Left cardiac atrium (tissue), 4 donors: ENCODE data around the gene GRIN3B. TPM values are rescaled to one million over a fixed set of nuclear protein-coding genes. Genes with fewer than 3 reads are reported as not detected.
"Not testable (repeated sequence)": the region's sequence is repeated elsewhere in the genome, so short reads cannot be mapped to it uniquely, and the experiment has no call there.

Experiments
- ATAC-seq, 2 donors: fragments of 200-7000 bp; cut with Tn5 transposase; one replicate each; pipeline ENCODE4 v1.9.1; 2020; ENCODE audit warnings: mild to moderate bottlenecking in 2 of 2, moderate library complexity in 2 of 2
- DNase-seq: peaks from one replicate; pipeline ENCODE4 v3.0.0-alpha.2; 2020
- intact Hi-C, 2 donors: fragments of 100-400 bp; cut with DNase I; formaldehyde crosslinking; loops; one replicate each; pipeline versions ENCODE4 v1.14.1 to v1.15.1; 2022 to 2023
- total RNA-seq, 2 donors: library from RNA; stranded (reverse); fragmentation: NEBNext Ultra II Directional; extraction: Animal tissue kit (Norgen Biotek cat#: 25700); gene quantifications; one replicate each; pipeline ENCODE4 v1.2.1, GENCODE V29; 2021
- donor health status: DM: no; HTN: yes; CAD: no.
- donor health status: DM: no; HTN: yes; CAD: no; lungs with severe emphysema.
- donor health status: DM: yes; HTN: yes; CAD: no.
- donor health status: Dilated cardiomyopathy.

GRIN3B gene
- total RNA-seq, 2 donors from 2014 or later: 0.06 TPM; not detected in 1

DNA sequence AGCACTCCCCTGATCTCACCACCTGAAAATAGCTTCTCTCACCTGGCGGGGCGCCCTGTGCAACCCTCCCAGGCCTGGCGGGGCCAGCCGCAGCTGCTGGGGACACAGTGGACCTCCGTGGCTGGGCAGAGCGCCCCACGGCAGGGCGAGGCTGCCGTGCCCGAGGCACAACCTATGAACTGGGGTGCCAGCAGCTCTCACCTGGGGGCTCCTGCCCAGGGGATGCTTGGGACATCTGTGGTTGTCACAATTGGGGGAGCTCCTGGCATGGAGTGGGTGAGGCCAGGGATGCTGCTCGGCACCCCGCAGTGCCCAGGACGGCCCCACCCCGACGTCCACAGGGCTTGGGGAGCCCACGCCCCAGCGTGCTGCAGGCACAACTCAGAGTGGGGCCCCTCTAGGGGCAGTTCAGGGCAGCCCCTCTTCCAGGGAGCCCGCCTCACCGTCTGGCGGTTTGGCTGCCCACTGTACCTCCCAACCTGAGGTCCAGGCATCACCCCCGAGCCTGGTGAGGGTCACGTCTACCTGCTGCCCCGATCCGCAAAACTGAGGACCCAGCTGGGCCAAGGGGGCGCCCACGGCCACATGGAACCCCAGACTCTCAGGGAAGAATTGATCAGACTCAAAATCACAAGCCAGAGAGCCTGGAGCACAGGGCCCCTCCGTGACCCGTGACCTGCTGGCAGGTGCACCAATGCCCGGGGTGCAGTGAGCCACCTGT lies 15.0 kb downstream of the GRIN3B start:
- ATAC-seq (no peak), DNase-seq (no peak)
- intact Hi-C loops: no loop called here

- ATAC-seq: no peak
- no peak for DNase-seq
- intact Hi-C loops: no loop called here
Measured at GRCh38 chr19:1015782-1016646, 15.8 kb downstream of the GRIN3B start.

DNA sequence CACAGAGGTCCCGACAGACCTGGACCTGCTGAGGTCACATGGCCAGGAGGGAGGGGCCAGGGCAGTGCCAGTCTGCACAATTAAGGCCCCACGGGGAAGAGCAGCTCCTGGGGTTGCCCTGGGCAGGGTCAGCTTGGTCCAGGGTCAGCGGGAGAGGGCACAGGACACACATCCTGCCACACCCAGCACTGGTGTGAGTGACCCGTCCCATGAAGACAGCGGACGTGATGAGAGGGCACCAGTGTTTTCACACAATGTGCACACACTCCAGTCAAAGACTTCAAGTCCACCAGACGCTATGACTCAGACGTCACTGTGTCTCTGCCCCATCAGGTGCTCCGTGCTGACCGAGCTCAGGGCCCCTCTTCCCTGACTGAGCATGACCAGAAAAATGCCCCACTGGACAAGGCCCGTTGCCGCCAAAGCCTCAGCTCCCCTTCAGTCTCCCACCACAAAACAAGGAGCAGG lies 16.5 kb downstream of the GRIN3B start:
- DNase-seq (no peak), ATAC-seq (no peak)
- intact Hi-C loops: no loop called here

DNA sequence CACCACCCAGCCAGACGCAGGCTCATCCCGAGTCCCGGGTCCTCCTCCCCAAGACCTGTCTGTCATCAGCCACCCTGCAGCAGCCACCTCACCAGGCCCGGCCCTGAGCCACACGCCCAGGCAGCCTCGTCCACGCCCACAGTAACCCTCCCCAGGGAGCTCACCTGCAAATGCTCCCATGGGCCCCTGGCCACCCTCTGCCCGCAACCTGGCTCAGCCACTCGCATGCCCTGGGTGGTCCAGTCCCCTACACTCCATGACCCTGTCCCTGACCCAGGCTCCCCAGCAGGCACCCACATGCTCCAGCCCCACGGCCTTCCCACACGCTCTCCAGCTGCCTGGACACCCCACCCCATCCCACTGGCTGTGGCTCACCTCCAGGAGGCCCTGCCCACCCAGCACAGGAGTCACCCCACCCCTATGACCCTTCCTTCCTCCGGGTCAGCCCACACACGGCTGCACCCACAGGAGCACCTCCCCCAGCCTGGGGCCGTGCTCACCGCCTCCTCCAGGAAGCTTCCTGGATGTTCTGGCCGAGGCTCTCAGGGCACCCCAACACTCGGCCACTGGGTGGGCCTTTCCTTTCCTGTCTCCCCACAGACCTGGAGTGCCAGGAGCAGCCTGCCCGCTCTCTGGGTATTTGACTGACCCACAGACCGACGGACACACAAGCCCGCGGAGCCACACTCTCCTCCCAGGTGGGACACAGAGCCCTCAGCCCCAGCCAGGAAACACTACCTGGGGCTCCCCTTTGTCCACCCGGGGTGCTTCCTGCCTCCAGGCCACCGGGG lies 17.1 kb downstream of the GRIN3B start:
- ATAC-seq (peak in 1 of 2 donors; percentile 0), DNase-seq (peak; percentile 49)
- intact Hi-C loops: no loop called here

DNA sequence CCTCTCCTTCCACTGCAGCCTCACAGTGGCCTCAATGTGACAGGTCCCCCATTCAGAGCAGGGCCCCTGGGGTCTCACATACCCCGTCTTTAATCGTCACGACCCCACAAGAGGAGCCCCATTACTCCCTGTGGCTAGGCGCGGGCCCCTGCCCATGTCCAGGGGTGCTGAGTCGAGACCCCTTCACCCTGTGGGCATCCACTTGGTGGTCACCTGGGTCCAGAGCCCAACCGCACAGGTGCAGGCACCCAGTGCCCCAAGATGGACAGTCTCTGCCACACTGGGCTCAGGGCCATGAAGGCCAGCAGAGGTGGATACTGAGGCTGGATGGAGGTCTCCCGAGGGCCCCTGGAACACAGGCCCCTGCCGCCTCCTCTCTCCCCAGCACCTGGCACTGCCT lies 17.7 kb downstream of the GRIN3B start:
- ATAC-seq: no peak
- no peak for DNase-seq
- intact Hi-C loops: no loop called here

- intact Hi-C loops: no loop called here
- DNase-seq (no peak), ATAC-seq (no peak)
Measured at GRCh38 chr19:1018393-1018792, 18.2 kb downstream of the GRIN3B start.

- intact Hi-C loops: no loop called here
- DNase-seq: no peak
- no peak for ATAC-seq
Measured at GRCh38 chr19:1018932-1019615, 18.9 kb downstream of the GRIN3B start.

GRCh38 chr19:1019616-1019961 lies 19.4 kb downstream of the GRIN3B start:
- ATAC-seq (no peak), DNase-seq (no peak)
- intact Hi-C loops: no loop called here

- ATAC-seq (no peak), DNase-seq (no peak)
- intact Hi-C loops: no loop called here
Measured at GRCh38 chr19:1019980-1020867, 20.0 kb downstream of the GRIN3B start.

DNA sequence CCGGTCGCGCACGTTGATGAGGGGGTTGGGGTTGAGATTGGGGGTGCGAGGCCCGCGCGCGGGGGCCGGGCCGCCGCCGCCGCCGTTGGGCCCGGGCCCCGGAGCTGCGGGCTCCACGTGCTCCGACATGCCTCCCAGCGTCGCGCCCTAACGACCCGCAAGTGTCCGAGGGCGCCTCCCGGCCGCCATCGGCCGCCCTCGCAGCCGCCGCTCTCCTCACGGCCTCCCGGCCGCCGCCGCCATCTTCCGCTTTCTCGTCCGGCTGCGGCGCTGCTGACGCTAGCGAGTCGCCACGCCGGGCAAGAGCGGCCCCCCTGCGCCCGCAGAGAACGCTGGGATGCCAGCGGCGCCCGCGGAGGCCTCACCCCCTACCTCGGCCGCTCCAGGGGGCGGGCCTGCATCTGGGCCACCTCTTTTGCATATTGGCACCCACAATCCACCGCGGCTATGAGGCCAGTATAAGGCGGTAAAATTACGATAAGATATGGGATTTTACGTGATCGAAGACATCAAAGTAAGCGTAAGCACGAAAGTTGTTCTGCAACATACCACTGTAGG lies 20.7 kb downstream of the GRIN3B start, which contains the start of gene TMEM259:
TMEM259 (minus strand) TSS at position 256 of the 558 bp plus-strand sequence; CDS start at position 129, 127 bp downstream.
- DNase-seq (peak; percentile 97), ATAC-seq (peak; percentile 94)
- intact Hi-C loops: no loop called here

DNA sequence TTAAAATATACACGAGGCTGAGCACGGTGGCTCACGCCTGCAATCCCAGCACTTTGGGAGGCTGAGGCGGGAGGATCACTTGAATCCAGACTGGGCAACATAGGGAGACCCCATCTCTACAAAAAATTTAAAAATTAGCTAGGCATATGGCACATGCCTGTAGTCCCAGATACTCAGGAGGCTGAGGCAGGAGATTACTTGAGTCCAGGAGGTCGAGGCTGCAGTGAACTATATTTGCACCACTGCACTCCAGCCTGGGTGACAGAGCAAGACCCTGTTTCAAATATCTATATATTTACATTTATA lies 23.6 kb downstream of the GRIN3B start:
- DNase-seq, intact Hi-C loops, ATAC-seq: not testable (repeated sequence)

DNA sequence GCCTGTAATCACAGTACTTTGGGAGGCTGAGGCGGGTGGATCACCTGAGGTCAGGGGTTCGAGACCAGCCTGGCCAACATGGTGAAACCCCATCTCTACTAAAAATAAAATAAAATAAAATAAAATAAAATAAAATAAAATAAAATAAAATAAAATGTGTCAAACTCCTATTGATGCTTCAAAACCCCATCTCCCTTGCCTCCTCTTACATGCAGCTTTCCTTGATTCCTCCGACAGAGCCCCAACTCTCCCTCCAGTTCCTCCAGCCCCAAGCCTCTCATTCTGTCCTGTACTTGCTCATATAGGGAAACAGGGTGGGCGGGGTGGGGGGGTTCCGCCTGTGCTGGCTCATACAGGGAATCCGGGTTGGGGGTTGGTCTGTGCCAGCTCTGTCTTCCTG lies 24.9 kb downstream of the GRIN3B start:
- not testable (repeated sequence) for ATAC-seq, DNase-seq
- intact Hi-C loops: loop anchor here in 1 of 2 donors (5.0 kb wide), 1 partner anchor 77 kb away; the partner anchor contains the start of gene GPX4

- intact Hi-C loops: loop anchor here in 1 of 2 donors (5.0 kb wide), 1 partner anchor 76 kb away; the partner anchor contains the start of gene GPX4
- DNase-seq (peak; percentile 87), ATAC-seq (peak; percentile 84 to 85)
Measured at GRCh38 chr19:1025960-1026782, 26.0 kb downstream of the GRIN3B start, which contains the start of gene CNN2. TSS of gene CNN2 (plus strand) at chr19:1026608. CDS start at chr19:1026662, 54 bp downstream.

DNA sequence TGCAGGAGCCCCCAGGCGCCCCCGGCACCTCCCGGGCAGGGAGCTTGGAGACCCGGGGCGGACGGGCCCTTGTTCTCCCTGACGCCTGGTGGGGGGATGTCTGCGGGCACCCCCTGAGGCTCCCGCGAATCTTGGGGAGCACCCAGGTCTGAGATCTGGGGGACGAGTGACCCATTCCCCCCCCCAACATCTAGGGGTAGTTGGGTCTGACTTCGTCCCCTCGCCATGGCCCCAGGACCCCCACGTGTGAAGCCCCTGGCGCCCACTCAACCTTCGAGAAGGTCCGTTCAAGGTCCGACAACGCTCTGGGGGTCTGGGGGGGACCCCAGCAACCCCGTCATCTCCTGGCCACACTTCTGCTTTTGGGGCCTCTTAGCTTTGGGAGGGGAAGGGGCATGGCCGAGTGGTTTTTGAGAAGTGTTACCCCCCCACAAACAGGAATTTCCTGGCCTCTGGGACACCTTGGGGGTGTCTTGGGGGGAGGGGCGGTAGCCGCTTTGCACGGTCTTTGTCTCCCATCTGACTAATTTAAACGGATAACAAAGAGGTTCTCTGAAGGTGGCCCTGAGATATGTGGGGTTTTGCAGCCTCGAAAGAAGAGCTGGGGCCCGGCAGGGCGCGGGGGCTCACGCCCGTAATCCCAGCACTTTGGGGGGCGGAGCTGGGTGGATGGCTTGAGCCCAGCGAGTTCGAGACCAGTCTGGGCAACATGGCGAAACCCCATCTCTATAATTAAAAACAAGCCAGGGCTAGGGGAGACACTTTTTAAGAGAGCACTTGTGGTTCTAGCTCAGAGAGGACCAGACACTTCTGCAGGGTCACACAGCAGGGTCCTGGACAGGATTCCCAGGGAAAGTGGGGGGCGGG lies 26.8 kb downstream of the GRIN3B start:
- intact Hi-C loops: loop anchor here in 1 of 2 donors (5.0 kb wide), 1 partner anchor 75 kb away; the partner anchor contains the start of gene GPX4
- ATAC-seq (peak; percentile 6 to 7), DNase-seq (no peak)

GRCh38 chr19:1027650-1028061 lies 27.4 kb downstream of the GRIN3B start:
- ATAC-seq (peak; percentile 4), DNase-seq (no peak)
- intact Hi-C loops: loop anchor here in 1 of 2 donors (5.0 kb wide), 1 partner anchor 75 kb away; the partner anchor contains the start of gene GPX4
